Measurements from ENCODE around the gene LRRFIP1.
A peak's percentile ranks its signal among the peaks of the same experiment; 100 is the strongest.
"Not testable (repeated sequence)": the region's sequence is repeated elsewhere in the genome, so short reads cannot be mapped to it uniquely, and the experiment has no call there.

The LRRFIP1 gene

GRCh38 chr2:237596520-237597195 is 30.7 kb upstream of the LRRFIP1 start:
- no peak for DNase-seq

DNA sequence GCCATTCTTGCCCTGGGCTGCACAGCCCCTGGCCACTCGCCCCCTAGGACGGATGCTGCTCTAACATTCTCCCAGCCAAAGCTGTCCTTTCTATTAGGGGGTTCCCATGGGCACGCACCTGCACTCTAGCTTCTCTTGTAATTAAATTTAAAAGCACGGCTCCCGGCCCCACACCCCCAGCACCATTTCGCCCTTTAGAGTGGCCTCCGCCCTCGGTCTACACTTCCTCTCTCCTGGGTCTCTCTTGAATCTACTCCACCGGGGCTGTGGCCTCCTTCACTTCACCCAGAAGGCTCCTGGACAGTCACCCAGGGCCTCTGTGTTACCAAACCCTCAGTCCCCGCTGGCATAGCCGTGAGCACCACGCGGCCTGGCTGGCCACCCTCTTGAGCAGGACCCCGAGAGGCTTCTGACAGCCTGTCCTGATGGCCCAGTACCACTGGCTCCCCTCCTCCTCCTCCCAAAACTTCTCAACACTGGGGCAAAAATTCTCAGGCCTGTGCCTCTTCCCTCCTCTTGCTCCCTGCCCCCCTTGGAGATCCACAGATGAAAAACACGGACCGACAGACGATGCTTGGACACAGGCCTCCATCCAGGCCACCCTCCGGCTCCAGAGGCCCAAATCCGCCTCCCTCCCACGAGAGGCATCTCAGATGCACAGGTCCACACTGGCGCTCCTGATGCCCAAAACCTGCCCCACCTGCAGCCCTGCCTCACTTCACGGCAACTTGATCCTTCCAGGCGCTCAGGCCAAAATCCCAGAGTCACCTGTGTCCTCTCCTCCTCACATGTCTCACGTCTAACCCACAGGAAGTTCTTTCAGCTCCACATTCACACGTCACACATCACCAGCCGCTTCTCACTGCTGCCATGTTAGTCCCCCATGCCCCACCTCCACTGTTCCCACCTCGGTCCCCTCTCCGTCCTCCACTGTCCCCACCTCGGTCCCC is 29.9 kb upstream of the LRRFIP1 start:
- DNase-seq, result no peak

DNA sequence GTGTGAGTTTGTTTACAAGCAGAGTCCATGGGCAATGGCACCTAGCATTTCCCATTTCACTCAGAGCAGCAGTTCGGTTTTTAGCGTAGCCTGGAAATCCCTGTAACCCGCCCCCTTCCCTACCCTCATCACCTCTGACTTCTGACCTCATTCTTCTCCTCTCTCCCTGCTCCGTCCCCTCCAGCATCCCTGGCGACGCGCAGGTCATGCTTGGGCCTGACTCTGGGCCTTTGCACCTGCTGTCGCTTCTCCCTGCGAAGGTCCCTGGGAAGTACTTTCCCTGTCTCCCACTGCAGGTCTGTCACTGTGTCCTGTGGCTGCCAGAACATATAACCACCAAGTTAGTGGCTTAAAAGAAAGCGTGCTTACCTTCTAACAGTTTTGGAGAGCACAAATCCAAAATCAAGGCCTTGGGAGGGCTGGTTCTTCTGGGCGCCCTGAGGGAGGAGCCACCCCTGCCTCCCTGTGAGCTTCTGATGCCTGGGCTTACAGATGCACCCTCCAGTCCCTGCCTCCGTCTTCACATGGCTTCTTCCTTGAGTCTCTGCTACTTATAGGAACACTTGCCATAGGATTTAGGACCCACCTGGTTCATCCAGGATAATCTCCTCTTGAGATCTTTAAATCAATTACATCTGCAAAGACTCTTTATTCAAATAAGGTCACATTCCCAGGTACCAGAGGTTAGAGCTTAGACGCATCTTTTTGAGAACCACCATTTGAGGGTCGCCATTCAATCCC is 28.7 kb upstream of the LRRFIP1 start:
- DNase-seq, result no peak

DNA sequence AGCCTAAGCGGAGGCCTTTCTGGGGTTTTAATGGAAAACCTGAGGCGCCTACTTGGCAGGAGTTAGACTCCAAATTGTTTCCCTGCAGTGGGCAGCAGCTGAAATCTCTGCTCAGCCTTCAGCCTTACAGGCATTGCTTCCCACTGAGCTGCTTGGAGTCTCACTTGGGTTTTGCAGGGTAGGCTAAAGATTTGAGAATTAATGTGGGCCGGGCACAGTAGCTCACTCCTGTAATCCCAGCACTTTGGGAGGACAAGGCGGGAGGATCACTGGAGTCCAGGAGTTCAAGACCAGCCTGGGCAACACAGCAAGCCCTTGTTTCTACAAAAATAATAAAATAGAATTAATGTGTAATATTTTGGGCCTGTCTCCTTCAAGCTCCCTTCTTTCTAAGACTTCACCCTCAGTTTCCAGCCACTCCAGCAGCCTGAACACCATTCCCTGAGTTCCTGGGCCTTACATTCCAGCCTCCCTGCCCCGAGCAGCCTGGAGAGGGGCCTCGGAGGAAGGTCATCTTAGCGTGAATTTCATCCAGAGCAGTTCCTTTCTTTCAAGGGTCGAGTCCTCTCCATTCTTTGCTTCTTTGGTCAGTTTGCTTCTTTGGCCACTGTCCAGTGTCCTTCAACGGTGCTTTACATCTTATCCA is 27.8 kb upstream of the LRRFIP1 start:
- DNase-seq, result no peak

DNA sequence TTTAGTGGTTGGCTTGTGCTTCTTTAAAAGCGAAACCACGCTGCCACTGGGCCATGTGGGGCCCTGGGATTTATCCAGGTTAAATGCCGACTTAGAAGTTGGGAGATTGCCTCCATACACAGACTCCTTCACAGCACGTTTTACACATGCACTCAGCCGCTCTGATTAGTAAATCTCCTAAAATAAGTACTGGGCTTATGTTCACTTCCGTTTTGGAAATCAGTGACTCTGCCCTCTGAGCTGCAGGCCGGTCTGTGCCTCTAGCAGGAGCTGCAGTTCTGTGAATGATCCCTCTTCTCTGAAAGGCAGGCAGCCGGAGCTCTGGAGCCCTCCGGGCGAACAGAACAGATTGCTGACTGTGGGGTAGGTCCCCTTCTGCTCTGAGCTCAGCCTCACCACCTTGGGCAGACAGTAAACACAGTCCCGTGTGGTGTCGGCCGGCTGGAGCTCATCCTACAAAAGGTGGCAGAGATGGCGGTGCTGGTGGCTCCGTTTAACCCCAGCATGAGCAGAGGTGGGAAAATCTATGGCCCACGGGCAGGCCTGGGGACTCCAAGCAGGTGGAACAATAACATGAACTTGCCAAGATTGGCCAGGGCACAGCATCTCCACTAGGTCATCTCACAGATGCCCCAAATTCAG is 27.1 kb upstream of the LRRFIP1 start:
- peak; percentile 67 for DNase-seq

GRCh38 chr2:237601453-237602116 is 25.8 kb upstream of the LRRFIP1 start:
- DNase-seq, result no peak

GRCh38 chr2:237602409-237602808 is 25.0 kb upstream of the LRRFIP1 start:
- DNase-seq, result no peak

- no peak for DNase-seq
Measured at GRCh38 chr2:237603049-237603717, 24.2 kb upstream of the LRRFIP1 start.

- no peak for DNase-seq
Measured at GRCh38 chr2:237603718-237604362, 23.5 kb upstream of the LRRFIP1 start.

GRCh38 chr2:237604391-237604790 is 23.0 kb upstream of the LRRFIP1 start:
- DNase-seq, result no peak

DNA sequence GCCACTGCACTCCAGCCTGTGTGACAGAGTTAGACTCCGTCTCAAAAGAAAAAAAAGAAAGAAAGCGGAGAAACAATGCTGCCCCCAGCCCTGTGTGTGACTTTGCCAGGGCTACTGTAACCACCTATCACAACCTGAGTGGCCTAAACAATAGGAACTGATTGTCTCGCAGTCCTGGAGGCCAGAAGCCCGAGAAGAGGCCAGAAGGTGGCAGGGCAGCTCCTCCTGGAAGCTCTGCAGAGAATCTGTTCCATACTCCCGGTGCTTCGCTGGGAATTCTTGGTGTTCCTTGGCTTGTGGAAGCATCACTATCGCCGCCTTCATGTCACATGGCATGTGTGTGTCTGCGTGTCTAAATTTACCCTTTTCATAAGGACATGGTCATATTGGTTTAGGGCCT is 22.4 kb upstream of the LRRFIP1 start:
- peak; percentile 49 for DNase-seq

- DNase-seq, result not testable (repeated sequence)
Measured at GRCh38 chr2:237606522-237606921, 20.9 kb upstream of the LRRFIP1 start.

- no peak for DNase-seq
Measured at GRCh38 chr2:237612527-237613357, 14.6 kb upstream of the LRRFIP1 start.

DNA sequence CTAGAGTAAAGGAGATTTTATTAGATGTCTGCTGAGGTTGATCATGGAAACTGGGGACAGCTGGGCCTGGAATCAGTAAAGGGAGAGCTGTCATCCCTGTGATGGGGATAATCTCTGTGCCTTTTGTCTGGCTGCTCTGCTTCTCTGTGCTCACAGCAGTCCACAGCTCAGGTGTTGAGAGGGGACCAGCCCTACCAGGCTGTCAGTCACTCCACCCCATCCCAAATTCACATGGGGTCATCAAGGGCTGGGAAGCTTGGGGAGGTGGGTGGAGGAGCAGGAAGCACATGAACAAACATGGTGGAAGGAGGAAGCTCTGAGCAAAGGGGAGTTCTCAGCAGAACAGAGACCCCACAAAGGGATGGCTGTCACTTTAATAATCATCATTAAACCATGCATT is 13.7 kb upstream of the LRRFIP1 start:
- DNase-seq, result no peak

DNA sequence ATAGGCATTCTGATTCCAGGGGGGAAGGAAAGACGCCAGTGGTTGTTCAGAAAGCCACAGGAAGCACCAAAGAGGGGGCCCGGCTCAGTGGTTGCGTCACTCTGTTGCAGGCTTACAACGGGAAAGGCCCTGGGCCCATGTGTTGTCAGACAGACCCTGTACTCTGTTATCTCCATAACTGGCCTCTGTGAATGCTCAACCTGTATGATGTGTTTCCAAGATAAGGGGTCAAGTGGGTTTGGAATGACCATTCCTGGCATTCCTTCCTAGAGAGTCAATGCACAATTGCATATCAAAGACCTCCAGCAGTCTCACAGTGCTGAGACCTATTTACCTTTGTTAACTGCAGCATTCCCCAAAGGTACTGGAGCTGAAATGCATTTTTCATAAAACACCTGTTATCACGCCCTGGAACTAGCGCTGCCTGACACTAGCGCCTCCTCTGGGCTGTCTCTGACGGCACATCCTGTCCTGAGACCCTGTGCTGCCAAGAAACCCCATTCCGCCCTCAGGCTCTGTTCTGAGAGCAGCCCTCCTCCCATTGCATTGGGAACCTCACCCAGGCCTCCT is 13.2 kb upstream of the LRRFIP1 start:
- no peak for DNase-seq

- DNase-seq, result no peak
Measured at GRCh38 chr2:237615631-237616249, 11.6 kb upstream of the LRRFIP1 start.

DNA sequence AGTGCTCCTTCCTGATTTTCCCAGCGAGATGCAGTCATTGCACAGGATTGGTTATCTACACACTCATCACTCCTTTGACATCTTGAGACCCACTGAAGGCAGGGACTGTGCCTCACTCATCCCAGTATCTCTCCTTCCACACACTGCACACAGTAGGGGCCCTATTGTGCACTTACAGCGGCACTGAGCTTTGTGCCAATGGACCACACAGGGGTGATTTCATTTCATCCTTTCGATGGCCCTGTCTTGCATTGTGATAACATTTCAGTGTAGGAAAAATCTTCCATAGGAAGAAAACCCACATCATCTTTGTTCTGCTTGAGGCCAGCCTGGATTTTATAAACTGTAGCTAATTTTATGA is 11.0 kb upstream of the LRRFIP1 start:
- no peak for DNase-seq

- DNase-seq, result peak; percentile 90
Measured at GRCh38 chr2:237616734-237617586, 10.4 kb upstream of the LRRFIP1 start.
